ENCODE data around the gene KMT2C.

- TF ChIP-seq ZEB2 (tag by site-specific recombination; IDR thresholded peaks at IDR 0.05) (no peak), REPIN1 (tag by site-specific recombination; IDR thresholded peaks at IDR 0.05; ENCODE audit: low read depth) (no peak), ZNF549 (tag by site-specific recombination; IDR thresholded peaks at IDR 0.05) (no peak), PRDM2 (tag by site-specific recombination; IDR thresholded peaks at IDR 0.05; ENCODE audit: borderline replicate concordance) (no peak), ZNF133 (tag by site-specific recombination; IDR thresholded peaks at IDR 0.05) (no peak), ZNF274 (IDR thresholded peaks at IDR 0.05; ENCODE audit: low read length) (no peak), ZNF274 (tag by site-specific recombination; IDR thresholded peaks at IDR 0.05; ENCODE audit: borderline replicate concordance) (no peak), ZNF624 (tag by site-specific recombination; IDR thresholded peaks at IDR 0.05) (no peak), ZNF121 (tag by site-specific recombination; IDR thresholded peaks at IDR 0.05) (no peak), ZNF16 (tag by site-specific recombination; IDR thresholded peaks at IDR 0.05; ENCODE audit: low read depth) (no peak)
- TF ChIP-seq, protein P1, sequence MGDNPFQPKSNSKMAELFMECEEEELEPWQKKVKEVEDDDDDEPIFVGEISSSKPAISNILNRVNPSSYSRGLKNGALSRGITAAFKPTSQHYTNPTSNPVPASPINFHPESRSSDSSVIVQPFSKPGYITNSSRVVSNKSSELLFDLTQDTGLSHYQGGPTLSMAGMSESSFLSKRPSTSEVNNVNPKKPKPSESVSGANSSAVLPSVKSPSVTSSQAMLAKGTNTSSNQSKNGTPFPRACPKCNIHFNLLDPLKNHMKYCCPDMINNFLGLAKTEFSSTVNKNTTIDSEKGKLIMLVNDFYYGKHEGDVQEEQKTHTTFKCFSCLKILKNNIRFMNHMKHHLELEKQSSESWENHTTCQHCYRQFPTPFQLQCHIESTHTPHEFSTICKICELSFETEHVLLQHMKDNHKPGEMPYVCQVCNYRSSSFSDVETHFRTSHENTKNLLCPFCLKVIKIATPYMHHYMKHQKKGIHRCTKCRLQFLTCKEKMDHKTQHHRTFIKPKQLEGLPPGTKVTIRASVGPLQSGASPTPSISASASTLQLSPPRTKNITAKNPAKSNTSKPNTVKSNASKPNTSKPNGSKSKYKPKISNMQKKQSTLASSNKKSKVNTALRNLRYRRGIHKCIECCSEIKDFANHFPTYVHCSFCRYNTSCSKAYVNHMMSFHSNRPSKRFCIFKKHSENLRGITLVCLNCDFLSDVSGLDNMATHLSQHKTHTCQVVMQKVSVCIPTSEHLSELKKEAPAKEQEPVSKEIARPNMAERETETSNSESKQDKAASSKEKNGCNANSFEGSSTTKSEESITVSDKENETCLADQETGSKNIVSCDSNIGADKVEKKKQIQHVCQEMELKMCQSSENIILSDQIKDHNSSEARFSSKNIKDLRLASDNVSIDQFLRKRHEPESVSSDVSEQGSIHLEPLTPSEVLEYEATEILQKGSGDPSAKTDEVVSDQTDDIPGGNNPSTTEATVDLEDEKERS (tag by site-specific recombination; IDR thresholded peaks at IDR 0.05), result no peak
- TF ChIP-seq, protein P2, sequence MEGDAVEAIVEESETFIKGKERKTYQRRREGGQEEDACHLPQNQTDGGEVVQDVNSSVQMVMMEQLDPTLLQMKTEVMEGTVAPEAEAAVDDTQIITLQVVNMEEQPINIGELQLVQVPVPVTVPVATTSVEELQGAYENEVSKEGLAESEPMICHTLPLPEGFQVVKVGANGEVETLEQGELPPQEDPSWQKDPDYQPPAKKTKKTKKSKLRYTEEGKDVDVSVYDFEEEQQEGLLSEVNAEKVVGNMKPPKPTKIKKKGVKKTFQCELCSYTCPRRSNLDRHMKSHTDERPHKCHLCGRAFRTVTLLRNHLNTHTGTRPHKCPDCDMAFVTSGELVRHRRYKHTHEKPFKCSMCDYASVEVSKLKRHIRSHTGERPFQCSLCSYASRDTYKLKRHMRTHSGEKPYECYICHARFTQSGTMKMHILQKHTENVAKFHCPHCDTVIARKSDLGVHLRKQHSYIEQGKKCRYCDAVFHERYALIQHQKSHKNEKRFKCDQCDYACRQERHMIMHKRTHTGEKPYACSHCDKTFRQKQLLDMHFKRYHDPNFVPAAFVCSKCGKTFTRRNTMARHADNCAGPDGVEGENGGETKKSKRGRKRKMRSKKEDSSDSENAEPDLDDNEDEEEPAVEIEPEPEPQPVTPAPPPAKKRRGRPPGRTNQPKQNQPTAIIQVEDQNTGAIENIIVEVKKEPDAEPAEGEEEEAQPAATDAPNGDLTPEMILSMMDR (tag by site-specific recombination; IDR thresholded peaks at IDR 0.05), result no peak
Observed at GRCh38 chr7:152177681-152178404, 258.0 kb downstream of the KMT2C start.
